ENCODE results near the gene RPRD2. TPM values are rescaled to one million over a fixed set of nuclear protein-coding genes. Genes with fewer than 3 reads are reported as not detected.
"Not testable (repeated sequence)": the region's sequence is repeated elsewhere in the genome, so short reads cannot be mapped to it uniquely, and the experiment has no call there.

The RPRD2 gene
- total RNA-seq, 1 experiment from 2014 or later = 26.7 TPM

DNA sequence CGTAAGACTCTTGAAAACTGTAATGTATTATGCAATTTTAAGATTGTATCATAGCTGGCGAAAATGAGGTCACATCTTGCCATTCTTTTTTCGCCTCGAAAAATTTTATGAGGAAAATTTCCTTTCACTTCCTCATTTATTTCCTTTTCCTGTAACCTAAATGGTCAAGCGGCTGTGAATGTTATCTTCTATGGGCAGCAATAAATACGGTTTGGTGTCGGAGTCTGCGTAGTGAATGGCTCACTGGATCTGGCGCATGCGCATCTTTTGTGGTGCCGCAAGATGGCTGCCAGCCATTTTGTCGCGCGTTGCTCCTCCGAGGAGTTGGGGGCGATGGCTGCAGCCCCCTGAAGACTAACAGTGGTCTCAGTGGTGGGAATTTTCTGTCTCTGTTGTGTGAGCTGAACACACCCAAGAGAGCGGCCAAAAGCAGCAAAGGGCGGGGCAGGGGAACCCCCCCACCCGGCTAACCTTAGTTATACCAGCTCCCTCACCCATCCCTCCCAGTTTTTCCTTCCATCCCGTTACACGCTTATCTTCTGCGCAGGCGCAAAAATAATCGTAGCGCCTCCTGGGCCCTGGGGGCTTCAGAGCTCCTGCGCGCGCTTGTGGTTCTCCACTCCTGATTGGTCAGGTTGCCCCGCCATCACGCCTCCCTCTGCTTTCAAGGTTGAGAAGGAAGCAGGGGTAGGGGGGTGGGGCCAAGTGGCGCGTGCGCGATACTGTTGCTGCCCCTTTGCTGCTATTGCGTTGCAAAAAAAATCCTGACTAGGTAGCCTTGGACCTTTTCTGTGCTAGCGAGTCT lies at the start of gene RPRD2 (continued):
- TF ChIP-seq, protein P1, sequence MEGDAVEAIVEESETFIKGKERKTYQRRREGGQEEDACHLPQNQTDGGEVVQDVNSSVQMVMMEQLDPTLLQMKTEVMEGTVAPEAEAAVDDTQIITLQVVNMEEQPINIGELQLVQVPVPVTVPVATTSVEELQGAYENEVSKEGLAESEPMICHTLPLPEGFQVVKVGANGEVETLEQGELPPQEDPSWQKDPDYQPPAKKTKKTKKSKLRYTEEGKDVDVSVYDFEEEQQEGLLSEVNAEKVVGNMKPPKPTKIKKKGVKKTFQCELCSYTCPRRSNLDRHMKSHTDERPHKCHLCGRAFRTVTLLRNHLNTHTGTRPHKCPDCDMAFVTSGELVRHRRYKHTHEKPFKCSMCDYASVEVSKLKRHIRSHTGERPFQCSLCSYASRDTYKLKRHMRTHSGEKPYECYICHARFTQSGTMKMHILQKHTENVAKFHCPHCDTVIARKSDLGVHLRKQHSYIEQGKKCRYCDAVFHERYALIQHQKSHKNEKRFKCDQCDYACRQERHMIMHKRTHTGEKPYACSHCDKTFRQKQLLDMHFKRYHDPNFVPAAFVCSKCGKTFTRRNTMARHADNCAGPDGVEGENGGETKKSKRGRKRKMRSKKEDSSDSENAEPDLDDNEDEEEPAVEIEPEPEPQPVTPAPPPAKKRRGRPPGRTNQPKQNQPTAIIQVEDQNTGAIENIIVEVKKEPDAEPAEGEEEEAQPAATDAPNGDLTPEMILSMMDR (IDR thresholded peaks at IDR 0.05 in 2 of 3, conservative IDR thresholded peaks at IDR 0.05 in 1 of 3; ENCODE audit: borderline replicate concordance in 1 of 3, insufficient read depth in 1 of 3, low read depth in 2 of 3, low read length in 2 of 3) = no peak
- TF ChIP-seq ZFX (IDR thresholded peaks at IDR 0.05) = no peak
- TF ChIP-seq EGR1 (IDR thresholded peaks at IDR 0.05; ENCODE audit: low read depth) = peak; percentile 28; the same call in 1 of the 2 replicates

DNA sequence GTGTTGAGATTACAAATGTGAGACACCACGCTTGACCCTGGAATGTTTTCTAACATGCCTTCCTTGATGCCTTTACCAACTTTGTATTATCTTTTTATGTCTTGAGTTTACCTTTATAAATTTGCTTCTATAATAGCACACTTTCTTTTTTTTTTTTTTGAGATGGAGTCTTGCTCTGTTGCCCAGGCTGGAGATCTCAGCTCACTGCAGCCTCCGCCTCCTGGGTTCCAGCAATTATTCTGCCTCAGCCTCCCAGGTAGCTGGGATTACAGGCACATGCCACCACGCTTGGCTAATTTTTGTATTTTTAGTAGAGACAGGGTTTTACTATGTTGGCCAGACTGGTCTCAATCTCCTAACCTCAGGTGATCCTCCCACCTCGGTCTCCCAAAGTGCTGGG lies 49.3 kb upstream of the RPRD2 start:
- H3K9ac ChIP-seq (ENCODE audit: low read length); H3K27ac ChIP-seq (ENCODE audit: low read depth, low read length); CTCF ChIA-PET; H3K4me1 ChIP-seq (ENCODE audit: control insufficient read depth in 1 of 2, insufficient read depth in 2 of 2, low read length in 2 of 2); DNase-seq (ENCODE audit: low read depth, low spot score); H3K9me2 ChIP-seq (ENCODE audit: insufficient read depth); H3K9me3 ChIP-seq (ENCODE audit: control insufficient read depth in 1 of 2, insufficient read depth in 1 of 2, low read depth in 1 of 2, low read length in 2 of 2); H4K20me1 ChIP-seq (ENCODE audit: insufficient read depth); H3K27me3 ChIP-seq (ENCODE audit: insufficient read depth, low read length); POLR2A ChIA-PET; H3K79me2 ChIP-seq (ENCODE audit: insufficient read depth, low read length); H2AFZ ChIP-seq (ENCODE audit: low read depth, low read length, poor library complexity, severe bottlenecking); BruUV-seq (replicated peaks); ATAC-seq; H3K36me3 ChIP-seq (ENCODE audit: control insufficient read depth in 1 of 2, insufficient read depth in 2 of 2, low read length in 2 of 2); H3K4me3 ChIP-seq (replicated peaks in 1 of 2; ENCODE audit: low read depth in 1 of 2, low read length in 2 of 2); H3K4me2 ChIP-seq (ENCODE audit: low read length); RAD21 ChIA-PET (ENCODE audit: low non-redundant PET in 1 of 2, low total read pairs in 2 of 2, uncharacterized antibody in 2 of 2, unreplicated experiment in 2 of 2); intact Hi-C loops (cut with micrococcal nuclease): not testable (repeated sequence)

DNA sequence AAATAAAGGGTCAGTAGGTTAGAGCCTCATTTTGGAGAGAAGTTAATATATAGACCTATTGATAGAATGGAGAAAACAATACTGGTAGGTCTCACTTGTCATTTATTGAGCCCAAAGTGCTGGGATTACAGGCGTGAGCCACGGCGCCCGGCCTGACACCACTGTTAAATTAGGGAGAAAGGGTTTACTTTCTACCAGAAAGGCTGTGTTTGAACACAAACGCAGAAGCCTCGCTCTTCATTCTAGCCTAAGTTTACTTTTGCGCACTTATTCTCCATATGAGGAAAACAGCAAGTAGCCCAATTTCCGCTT lies 43.3 kb upstream of the RPRD2 start:
- Histone ChIP-seq H3K4me1 (ENCODE audit: control insufficient read depth in 1 of 2, insufficient read depth in 2 of 2, low read length in 2 of 2) (peaks cover 4 to 11% of the 10 kb centered on the region in 2 experiments; a peak in 3 of 4 replicates), H3K4me3 (replicated peaks in 1 of 2; ENCODE audit: low read depth in 1 of 2, low read length in 2 of 2) (peak overlapping the region in 1 of 2 experiments; percentile 79; a peak in 2 of 4 replicates), H3K79me2 (ENCODE audit: insufficient read depth, low read length) (peaks cover 43% of the 10 kb centered on the region), H3K9ac (ENCODE audit: low read length) (no peak overlapping the region), H3K4me2 (ENCODE audit: low read length) (peak overlapping the region; percentile 73), H3K27me3 (ENCODE audit: insufficient read depth, low read length) (no peaks in the 10 kb centered on the region), H4K20me1 (ENCODE audit: insufficient read depth) (no peaks in the 10 kb centered on the region), H2AFZ (ENCODE audit: low read depth, low read length, poor library complexity, severe bottlenecking) (no peak overlapping the region), H3K9me2 (ENCODE audit: insufficient read depth) (no peaks in the 10 kb centered on the region), H3K36me3 (ENCODE audit: control insufficient read depth in 1 of 2, insufficient read depth in 2 of 2, low read length in 2 of 2) (peaks cover 10% of the 10 kb centered on the region in 2 experiments; a peak in 3 of 4 replicates), H3K27ac (ENCODE audit: low read depth, low read length) (peak overlapping the region; percentile 49), H3K9me3 (ENCODE audit: control insufficient read depth in 1 of 2, insufficient read depth in 1 of 2, low read depth in 1 of 2, low read length in 2 of 2) (no peaks in the 10 kb centered on the region)
- POLR2A ChIA-PET = no interaction called here
- ATAC-seq = no peak
- DNase-seq (ENCODE audit: low read depth, low spot score) = no peak
- RAD21 ChIA-PET (ENCODE audit: low non-redundant PET in 1 of 2, low total read pairs in 2 of 2, uncharacterized antibody in 2 of 2, unreplicated experiment in 2 of 2) = no interaction called here
- CTCF ChIA-PET = no interaction called here
- intact Hi-C loops (cut with micrococcal nuclease) = loop anchor here (5.0 kb wide), 1 partner anchor 63 kb away; the partner anchor contains the start of gene CA14
- no TSS peak for BruUV-seq (replicated peaks)
- TF ChIP-seq SP1 (IDR thresholded peaks at IDR 0.05; ENCODE audit: low read depth) (no peak), SRF (IDR thresholded peaks at IDR 0.05; ENCODE audit: low read depth) (no peak), CBX3 (IDR thresholded peaks at IDR 0.05; ENCODE audit: low read depth) (0 out of 2 replicates have a peak, but pooled peaks have one; percentile 6), JUND (IDR thresholded peaks at IDR 0.05) (no peak), POLR2A (IDR thresholded peaks at IDR 0.05; ENCODE audit: borderline replicate concordance, extremely low read depth, insufficient read depth, insufficient read length) (no peak)
